Nephron progenitor cell (in vitro differentiated cells): ENCODE measurements around the gene TM7SF3.

ENCODE experiments used
- DNase-seq: peaks from one replicate; pipeline ENCODE4 v3.0.0; 2021
- H3K27ac Mint-ChIP-seq: 2 replicates; pipeline ENCODE4 v1.8.0; 2021; ENCODE audit warnings: mild to moderate bottlenecking, moderate library complexity, mixed read lengths
- H3K27me3 Mint-ChIP-seq: 2 replicates; pipeline ENCODE4 v1.8.0; 2021; ENCODE audit warnings: mild to moderate bottlenecking, low read depth, mixed read lengths; ENCODE audit not compliant: poor library complexity
- H3K36me3 Mint-ChIP-seq: 2 replicates; pipeline ENCODE4 v1.8.0; 2021; ENCODE audit warnings: low read depth, mixed read lengths
- H3K4me1 Mint-ChIP-seq: 2 replicates; pipeline ENCODE4 v1.8.0; 2021; ENCODE audit warnings: mixed read lengths
- H3K4me3 Mint-ChIP-seq: 2 replicates; pipeline ENCODE4 v1.8.0; 2021; ENCODE audit warnings: mild to moderate bottlenecking, moderate library complexity, mixed read lengths
- H3K9me3 Mint-ChIP-seq: 2 replicates; pipeline ENCODE4 v1.8.0; 2021; ENCODE audit warnings: mild to moderate bottlenecking, moderate library complexity, mixed read lengths
- TF ChIP-seq, protein P1 (sequence below): fragments of 200-600 bp; sonication (generic); IDR thresholded peaks from 2 replicates; pipeline ENCODE4 v1.5.0; 2021; ENCODE audit warnings: antibody characterized with exemption

TM7SF3 gene

DNA sequence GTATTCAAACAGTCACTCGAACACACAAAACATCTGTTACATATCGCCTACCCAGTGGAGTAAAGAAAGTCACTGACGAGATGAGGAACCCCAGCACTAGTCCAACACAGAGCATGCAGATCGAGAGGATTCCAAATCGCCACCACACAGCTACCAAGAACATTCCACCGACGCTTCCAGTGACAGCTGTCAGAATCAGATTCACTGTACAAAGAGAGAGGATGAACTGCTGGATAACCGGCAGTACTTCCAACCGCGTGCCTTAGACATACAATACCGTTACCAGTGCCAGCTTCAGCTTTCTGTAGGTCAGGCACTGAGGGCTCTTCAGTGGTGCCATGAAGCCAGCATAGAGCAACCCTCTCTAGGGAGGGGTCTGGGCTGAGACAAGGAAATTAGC lies 34.5 kb downstream of the TM7SF3 start:
- Mint-ChIP-seq H3K36me3 (peaks cover 37% of the 10 kb centered on the region), H3K9me3 (no peaks in the 10 kb centered on the region), H3K4me1 (peaks cover 4% of the 10 kb centered on the region), H3K27ac (no peak overlapping the region), H3K4me3 (no peak overlapping the region), H3K27me3 (no peaks in the 10 kb centered on the region)
- TF ChIP-seq, protein P1, sequence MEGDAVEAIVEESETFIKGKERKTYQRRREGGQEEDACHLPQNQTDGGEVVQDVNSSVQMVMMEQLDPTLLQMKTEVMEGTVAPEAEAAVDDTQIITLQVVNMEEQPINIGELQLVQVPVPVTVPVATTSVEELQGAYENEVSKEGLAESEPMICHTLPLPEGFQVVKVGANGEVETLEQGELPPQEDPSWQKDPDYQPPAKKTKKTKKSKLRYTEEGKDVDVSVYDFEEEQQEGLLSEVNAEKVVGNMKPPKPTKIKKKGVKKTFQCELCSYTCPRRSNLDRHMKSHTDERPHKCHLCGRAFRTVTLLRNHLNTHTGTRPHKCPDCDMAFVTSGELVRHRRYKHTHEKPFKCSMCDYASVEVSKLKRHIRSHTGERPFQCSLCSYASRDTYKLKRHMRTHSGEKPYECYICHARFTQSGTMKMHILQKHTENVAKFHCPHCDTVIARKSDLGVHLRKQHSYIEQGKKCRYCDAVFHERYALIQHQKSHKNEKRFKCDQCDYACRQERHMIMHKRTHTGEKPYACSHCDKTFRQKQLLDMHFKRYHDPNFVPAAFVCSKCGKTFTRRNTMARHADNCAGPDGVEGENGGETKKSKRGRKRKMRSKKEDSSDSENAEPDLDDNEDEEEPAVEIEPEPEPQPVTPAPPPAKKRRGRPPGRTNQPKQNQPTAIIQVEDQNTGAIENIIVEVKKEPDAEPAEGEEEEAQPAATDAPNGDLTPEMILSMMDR, result no peak
- DNase-seq, result no peak

DNA sequence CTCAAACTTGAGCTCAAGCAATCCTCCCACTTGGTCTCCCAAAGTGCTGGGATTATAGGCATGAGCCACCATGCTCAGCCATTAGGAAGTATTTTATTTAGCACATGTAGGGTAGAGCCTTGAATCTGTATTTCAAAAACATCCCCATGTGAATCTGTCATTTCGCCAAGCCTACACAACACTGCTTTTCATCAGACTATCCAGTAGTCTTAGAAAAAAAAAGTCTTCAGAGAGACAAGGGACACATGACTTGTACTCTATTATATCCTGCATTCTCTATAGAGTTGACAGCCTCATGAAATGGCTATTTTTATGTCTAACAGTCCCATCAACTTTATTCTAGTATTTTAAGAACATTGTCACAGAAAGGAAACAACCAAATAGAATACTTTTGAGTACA lies 35.4 kb downstream of the TM7SF3 start:
- TF ChIP-seq, protein P1, result no peak
- peaks cover 4% of the 10 kb centered on the region for H3K4me1 Mint-ChIP-seq
- peaks cover 39% of the 10 kb centered on the region for H3K36me3 Mint-ChIP-seq
- H3K4me3 Mint-ChIP-seq, result no peak overlapping the region
- H3K27ac Mint-ChIP-seq, result no peak overlapping the region
- no peak for DNase-seq
- no peaks in the 10 kb centered on the region for H3K27me3 Mint-ChIP-seq
- no peaks in the 10 kb centered on the region for H3K9me3 Mint-ChIP-seq

- Mint-ChIP-seq H3K4me1 (peaks cover 4% of the 10 kb centered on the region), H3K4me3 (no peak overlapping the region), H3K9me3 (no peaks in the 10 kb centered on the region), H3K27me3 (no peaks in the 10 kb centered on the region), H3K27ac (no peak overlapping the region), H3K36me3 (peaks cover 30% of the 10 kb centered on the region)
- TF ChIP-seq, protein P1, result no peak
- no peak for DNase-seq
These were observed 37.5 kb downstream of the TM7SF3 start for GRCh38 chr12:26976687-26977086.

GRCh38 chr12:26971963-26972362 lies 42.2 kb downstream of the TM7SF3 start:
- no peaks in the 10 kb centered on the region for H3K27me3 Mint-ChIP-seq
- no peak overlapping the region for H3K4me3 Mint-ChIP-seq
- H3K4me1 Mint-ChIP-seq, result peaks cover 10% of the 10 kb centered on the region
- no peak overlapping the region for H3K27ac Mint-ChIP-seq
- DNase-seq, result no peak
- TF ChIP-seq, protein P1, result no peak
- no peaks in the 10 kb centered on the region for H3K9me3 Mint-ChIP-seq
- H3K36me3 Mint-ChIP-seq, result peaks cover 64% of the 10 kb centered on the region

DNA sequence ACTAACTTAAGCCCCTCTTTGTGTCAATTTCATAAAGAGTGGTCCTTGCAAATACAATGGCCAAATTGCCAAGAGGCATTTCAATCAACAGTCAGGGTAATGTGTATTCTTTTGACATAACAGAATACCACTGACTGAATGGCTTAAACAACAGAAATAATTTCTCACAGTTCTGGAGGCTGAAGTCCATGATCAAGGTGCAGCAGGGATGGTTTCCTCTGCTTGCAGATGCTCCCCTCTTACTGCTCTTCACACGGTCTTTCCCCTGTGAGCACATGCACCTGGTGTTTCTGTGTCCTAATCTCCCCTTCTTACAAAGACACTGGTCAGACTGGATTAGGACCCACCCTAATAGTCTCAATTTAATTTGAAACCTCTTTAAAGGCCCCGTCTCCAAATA lies 44.0 kb downstream of the TM7SF3 start:
- no peak for DNase-seq
- Mint-ChIP-seq H3K27me3 (no peaks in the 10 kb centered on the region), H3K4me3 (no peak overlapping the region), H3K27ac (no peak overlapping the region), H3K36me3 (peaks cover 71% of the 10 kb centered on the region), H3K9me3 (no peaks in the 10 kb centered on the region), H3K4me1 (peaks cover 5% of the 10 kb centered on the region)
- TF ChIP-seq, protein P1, result no peak

GRCh38 chr12:26966842-26967241 lies 47.3 kb downstream of the TM7SF3 start:
- TF ChIP-seq, protein P1, result no peak
- peaks cover 68% of the 10 kb centered on the region for H3K36me3 Mint-ChIP-seq
- no peak overlapping the region for H3K27ac Mint-ChIP-seq
- no peak overlapping the region for H3K4me3 Mint-ChIP-seq
- no peaks in the 10 kb centered on the region for H3K9me3 Mint-ChIP-seq
- DNase-seq, result no peak
- no peaks in the 10 kb centered on the region for H3K27me3 Mint-ChIP-seq
- H3K4me1 Mint-ChIP-seq, result peaks cover 13% of the 10 kb centered on the region
